Large intestine (tissue), 12 donors: ENCODE data around the gene USP12. TPM values are rescaled to one million over a fixed set of nuclear protein-coding genes. Genes with fewer than 3 reads are reported as not detected.
"Not testable (repeated sequence)": the region's sequence is repeated elsewhere in the genome, so short reads cannot be mapped to it uniquely, and the experiment has no call there.

Experiments used
- DNase-seq, 2 donors: peaks; one replicate each; pipeline versions ENCODE4 v3.0.0 to v3.0.0-alpha.2; 2013
- H3K27ac ChIP-seq: one replicate; pipeline ENCODE4 v1.5.1; 2013; ENCODE audit warnings: low read length
- H3K27me3 ChIP-seq: 2 replicates; pipeline ENCODE4 v1.6.1; 2013; ENCODE audit warnings: low read length; ENCODE audit not compliant: control insufficient read depth, insufficient read depth
- H3K36me3 ChIP-seq: 2 replicates; pipeline ENCODE4 v1.6.1; 2013; ENCODE audit warnings: low read length; ENCODE audit not compliant: control insufficient read depth, insufficient read depth
- H3K4me1 ChIP-seq: one replicate; pipeline ENCODE4 v1.6.1; 2013; ENCODE audit warnings: low read length; ENCODE audit not compliant: control insufficient read depth, insufficient read depth
- H3K4me3 ChIP-seq: one replicate; pipeline ENCODE4 v1.5.1; 2013; ENCODE audit warnings: low read length
- H3K9me3 ChIP-seq: one replicate; pipeline ENCODE4 v1.6.1; 2013; ENCODE audit warnings: mild to moderate bottlenecking, low read depth, low read length, moderate library complexity; ENCODE audit not compliant: control insufficient read depth
- WGBS: methylation state at CpG from one replicate; pipeline ENCODE4 v1.1.5; 2013; ENCODE audit warnings: low lambda C conversion rate; ENCODE audit not compliant: insufficient coverage; 5-methylcytosine and 5-hydroxymethylcytosine counted together
- long read RNA-seq, 11 donors: transcript quantifications; one replicate each; lab custom pipeline, GENCODE V29; 2026
- polyA plus RNA-seq: library from polyadenylated mRNA; unstranded; fragments of 120-200 nt; gene quantifications from one replicate; pipeline ENCODE4 v1.2.1, GENCODE V29; 2013

USP12 gene, protein sequence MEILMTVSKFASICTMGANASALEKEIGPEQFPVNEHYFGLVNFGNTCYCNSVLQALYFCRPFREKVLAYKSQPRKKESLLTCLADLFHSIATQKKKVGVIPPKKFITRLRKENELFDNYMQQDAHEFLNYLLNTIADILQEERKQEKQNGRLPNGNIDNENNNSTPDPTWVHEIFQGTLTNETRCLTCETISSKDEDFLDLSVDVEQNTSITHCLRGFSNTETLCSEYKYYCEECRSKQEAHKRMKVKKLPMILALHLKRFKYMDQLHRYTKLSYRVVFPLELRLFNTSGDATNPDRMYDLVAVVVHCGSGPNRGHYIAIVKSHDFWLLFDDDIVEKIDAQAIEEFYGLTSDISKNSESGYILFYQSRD
- polyA plus RNA-seq: 52.7 TPM
- long read RNA-seq, donor 1, full-length matches to known transcripts: 2 of 2 reads
- long read RNA-seq, donor 1, partial matches to known transcripts: 0 of 2 reads
- long read RNA-seq, donor 1, other reads (novel, unspliced or antisense): 0 of 2 reads
- long read RNA-seq, donor 2, full-length matches to known transcripts: 8 of 8 reads
- long read RNA-seq, donor 2, partial matches to known transcripts: 0 of 8 reads
- long read RNA-seq, donor 2, other reads (novel, unspliced or antisense): 0 of 8 reads
- long read RNA-seq, donor 3: 0 reads
- long read RNA-seq, donor 4, full-length matches to known transcripts: 3 of 3 reads
- long read RNA-seq, donor 4, partial matches to known transcripts: 0 of 3 reads
- long read RNA-seq, donor 4, other reads (novel, unspliced or antisense): 0 of 3 reads
- long read RNA-seq, donor 5, full-length matches to known transcripts: 6 of 6 reads
- long read RNA-seq, donor 5, partial matches to known transcripts: 0 of 6 reads
- long read RNA-seq, donor 5, other reads (novel, unspliced or antisense): 0 of 6 reads
- long read RNA-seq, donor 6, full-length matches to known transcripts: 13 of 13 reads
- long read RNA-seq, donor 6, partial matches to known transcripts: 0 of 13 reads
- long read RNA-seq, donor 6, other reads (novel, unspliced or antisense): 0 of 13 reads
- long read RNA-seq, donor 7, full-length matches to known transcripts: 2 of 12 reads
- long read RNA-seq, donor 7, partial matches to known transcripts: 10 of 12 reads
- long read RNA-seq, donor 7, other reads (novel, unspliced or antisense): 0 of 12 reads
- long read RNA-seq, donor 8, full-length matches to known transcripts: 16 of 21 reads
- long read RNA-seq, donor 8, partial matches to known transcripts: 5 of 21 reads
- long read RNA-seq, donor 8, other reads (novel, unspliced or antisense): 0 of 21 reads
- long read RNA-seq, donor 9, full-length matches to known transcripts: 7 of 7 reads
- long read RNA-seq, donor 9, partial matches to known transcripts: 0 of 7 reads
- long read RNA-seq, donor 9, other reads (novel, unspliced or antisense): 0 of 7 reads
- long read RNA-seq, donor 10, full-length matches to known transcripts: 11 of 11 reads
- long read RNA-seq, donor 10, partial matches to known transcripts: 0 of 11 reads
- long read RNA-seq, donor 10, other reads (novel, unspliced or antisense): 0 of 11 reads
- long read RNA-seq, donor 11, full-length matches to known transcripts: 8 of 8 reads
- long read RNA-seq, donor 11, partial matches to known transcripts: 0 of 8 reads
- long read RNA-seq, donor 11, other reads (novel, unspliced or antisense): 0 of 8 reads

- Histone ChIP-seq H3K27me3 (no peaks in the 10 kb centered on the region), H3K27ac (peak within 1 kb of the TSS; percentile 90), H3K9me3 (no peaks in the 10 kb centered on the region), H3K36me3 (no peaks in the 10 kb centered on the region), H3K4me3 (peak within 1 kb of the TSS; percentile 80), H3K4me1 (peaks cover 15% of the 10 kb centered on the region)
- peak in 1 of 2 donors; percentile 55 for DNase-seq
- no CpG with 5 or more reads among the region's 88 CpGs for WGBS
Measured at GRCh38 chr13:27171244-27171826, at the start of gene USP12. USP12 (minus strand) TSS chr13:27171811; CDS start chr13:27171639, 172 bp downstream.

DNA sequence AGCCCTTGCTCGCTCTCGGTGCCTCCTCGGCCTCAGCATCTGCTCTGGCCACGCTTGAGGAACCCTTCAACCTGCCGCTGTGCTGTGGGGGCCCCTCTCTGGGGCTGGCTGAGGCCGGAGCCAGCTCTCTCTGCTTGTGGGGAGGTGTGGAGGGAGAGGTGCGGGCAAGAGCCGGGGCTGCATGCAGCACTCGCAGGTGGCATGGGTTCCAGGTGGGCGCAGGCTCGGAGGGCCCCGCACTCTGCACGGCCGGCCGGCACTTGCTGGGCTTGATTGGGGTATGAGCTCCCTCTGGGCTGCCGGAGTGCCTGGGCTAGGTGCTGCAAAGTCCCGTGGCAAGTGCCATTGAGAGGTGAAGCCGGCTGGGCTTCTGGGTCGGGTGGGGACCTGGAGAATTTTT, 48.0 kb upstream of the USP12 start:
- WGBS: no CpG with 5 or more reads among the region's 19 CpGs
- no peak for DNase-seq
- no peaks in the 10 kb centered on the region for H3K27me3 ChIP-seq
- H3K27ac ChIP-seq: no peak overlapping the region
- H3K4me1 ChIP-seq: no peaks in the 10 kb centered on the region
- H3K9me3 ChIP-seq: peaks cover 4% of the 10 kb centered on the region
- no peak overlapping the region for H3K4me3 ChIP-seq
- no peaks in the 10 kb centered on the region for H3K36me3 ChIP-seq

- not testable (repeated sequence) for H3K27ac ChIP-seq, H3K4me3 ChIP-seq, H3K4me1 ChIP-seq, H3K27me3 ChIP-seq, DNase-seq, H3K9me3 ChIP-seq, H3K36me3 ChIP-seq
- no CpG with 5 or more reads among the region's 1 CpG for WGBS
Measured at GRCh38 chr13:27218861-27219260, 47.2 kb upstream of the USP12 start.

DNA sequence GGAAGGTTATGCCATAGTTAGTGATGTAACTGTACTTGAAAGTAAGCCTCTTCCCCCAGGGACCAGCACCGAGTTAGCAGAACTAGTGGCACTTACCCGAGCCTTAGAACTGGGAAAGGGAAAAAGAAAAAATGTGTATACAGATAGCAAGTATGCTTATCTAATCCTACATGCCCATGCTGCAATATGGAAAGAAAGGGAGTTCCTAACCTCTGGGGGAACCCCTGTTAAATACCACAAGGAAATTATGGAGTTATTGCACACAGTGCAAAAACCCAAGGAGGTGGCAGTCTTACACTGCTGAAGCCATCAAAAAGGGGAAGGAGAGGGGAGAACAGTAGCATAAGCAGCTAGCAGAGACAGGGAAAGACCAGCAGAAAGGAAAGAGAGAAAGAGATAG, 46.2 kb upstream of the USP12 start:
- not testable (repeated sequence) for H3K36me3 ChIP-seq, H3K27me3 ChIP-seq, H3K27ac ChIP-seq, DNase-seq, H3K4me3 ChIP-seq, H3K9me3 ChIP-seq, H3K4me1 ChIP-seq
- no CpG with 5 or more reads among the region's 2 CpGs for WGBS

DNA sequence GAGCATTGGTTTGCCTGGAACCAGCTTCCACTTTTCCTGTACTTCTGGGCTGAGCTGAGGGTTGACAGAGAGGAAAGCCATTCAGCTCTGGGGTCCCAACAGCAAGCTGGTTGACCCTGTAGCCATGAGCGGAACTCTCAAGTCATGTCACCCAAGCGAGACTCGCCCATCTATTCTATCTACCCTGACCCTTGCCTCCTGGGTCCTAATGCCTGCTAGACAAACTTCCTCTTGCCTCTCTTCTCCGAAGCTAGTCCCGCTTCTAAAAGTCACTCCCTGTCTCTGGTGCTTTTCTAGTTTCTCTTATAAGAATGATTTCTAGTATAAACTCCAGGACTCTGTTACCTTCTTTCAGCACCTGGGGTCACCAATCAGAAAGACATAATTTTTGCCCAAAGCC, 41.8 kb upstream of the USP12 start:
- not testable (repeated sequence) for H3K4me1 ChIP-seq, H3K27ac ChIP-seq, H3K36me3 ChIP-seq, H3K27me3 ChIP-seq, DNase-seq, H3K4me3 ChIP-seq, H3K9me3 ChIP-seq
- 100% methylated on average over 1 of the region's 5 CpGs for whole genome bisulfite sequencing

DNA sequence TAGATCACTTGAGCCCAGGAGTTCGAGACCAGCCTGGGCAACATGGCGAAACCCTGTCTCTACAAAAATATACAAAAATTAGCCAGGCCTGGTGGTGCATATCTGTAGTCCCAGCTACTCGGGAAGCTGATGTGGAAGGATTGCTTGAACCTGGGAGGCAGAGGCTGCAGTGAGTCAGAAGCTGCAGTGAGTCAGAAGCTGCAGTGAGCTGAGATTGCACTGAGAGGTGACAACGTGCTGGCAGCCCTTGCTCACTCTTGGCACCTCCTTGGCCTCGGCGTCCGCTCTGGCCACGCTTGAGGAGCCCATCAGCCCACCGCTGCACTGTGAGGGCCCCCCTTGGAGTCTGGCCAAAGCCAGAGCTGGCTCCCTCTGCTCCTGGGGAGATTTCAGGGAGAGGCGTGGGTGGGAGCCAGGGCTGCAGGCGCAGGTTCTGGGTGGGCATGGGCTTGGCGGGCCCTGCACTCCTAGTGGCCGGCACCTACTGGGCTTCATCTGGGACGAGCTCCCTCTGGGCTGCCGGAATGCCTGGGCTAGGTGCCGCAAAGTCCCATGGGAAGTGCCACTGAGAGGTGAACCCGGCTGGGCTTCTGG, 40.3 kb upstream of the USP12 start:
- H3K36me3 ChIP-seq: no peaks in the 10 kb centered on the region
- no peaks in the 10 kb centered on the region for H3K27me3 ChIP-seq
- no peaks in the 10 kb centered on the region for H3K4me1 ChIP-seq
- WGBS: no CpG with 5 or more reads among the region's 17 CpGs
- H3K27ac ChIP-seq: no peak overlapping the region
- H3K4me3 ChIP-seq: no peak overlapping the region
- peaks cover 6% of the 10 kb centered on the region for H3K9me3 ChIP-seq
- no peak for DNase-seq

DNA sequence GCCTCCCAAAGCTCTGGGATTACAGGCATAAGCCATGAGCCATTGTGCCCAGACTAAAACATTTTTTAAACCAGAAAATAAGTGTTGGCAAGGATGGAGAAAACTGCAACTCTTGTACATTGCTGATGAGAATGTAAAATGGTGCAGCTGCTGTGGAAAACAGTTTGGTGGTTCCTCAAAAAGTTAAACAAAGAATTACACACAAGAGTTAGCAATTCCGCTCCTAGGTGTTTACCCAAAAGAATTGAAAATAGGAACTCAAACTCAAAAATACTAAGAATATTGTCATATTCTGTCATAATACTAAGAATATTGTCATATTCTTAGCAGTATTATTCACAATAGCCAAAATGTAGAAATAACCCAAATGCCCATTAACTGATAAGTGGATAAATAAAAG, 39.7 kb upstream of the USP12 start:
- no peak overlapping the region for H3K27ac ChIP-seq
- WGBS: 100% methylated on average over 1 of the region's 1 CpG
- H3K36me3 ChIP-seq: no peaks in the 10 kb centered on the region
- no peak overlapping the region for H3K4me3 ChIP-seq
- no peaks in the 10 kb centered on the region for H3K4me1 ChIP-seq
- DNase-seq: no peak
- H3K27me3 ChIP-seq: no peaks in the 10 kb centered on the region
- H3K9me3 ChIP-seq: peaks cover 6% of the 10 kb centered on the region

DNA sequence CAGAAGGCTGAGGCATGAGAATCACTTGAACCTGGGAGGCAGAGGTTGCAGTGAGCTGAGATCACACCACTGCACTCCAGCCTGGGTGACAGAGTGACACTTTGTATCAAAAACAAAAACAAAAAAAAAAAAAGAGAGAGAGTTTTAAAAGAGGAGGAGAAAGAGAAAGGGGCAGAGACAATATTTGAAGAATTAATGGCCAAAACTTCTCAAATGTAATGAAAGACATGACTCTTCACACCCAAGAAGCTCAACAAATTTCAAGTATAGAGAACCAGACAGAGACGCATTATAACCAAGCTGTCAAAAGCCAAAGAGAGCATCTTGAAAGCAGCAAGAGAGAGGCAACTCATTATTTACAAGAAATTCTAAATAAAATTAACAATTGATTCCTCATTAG, 36.9 kb upstream of the USP12 start:
- no peak overlapping the region for H3K4me3 ChIP-seq
- DNase-seq: no peak
- peaks cover 6% of the 10 kb centered on the region for H3K9me3 ChIP-seq
- H3K27ac ChIP-seq: no peak overlapping the region
- H3K36me3 ChIP-seq: no peaks in the 10 kb centered on the region
- no peaks in the 10 kb centered on the region for H3K27me3 ChIP-seq
- H3K4me1 ChIP-seq: no peaks in the 10 kb centered on the region
- WGBS: 100% methylated on average over 1 of the region's 1 CpG

DNA sequence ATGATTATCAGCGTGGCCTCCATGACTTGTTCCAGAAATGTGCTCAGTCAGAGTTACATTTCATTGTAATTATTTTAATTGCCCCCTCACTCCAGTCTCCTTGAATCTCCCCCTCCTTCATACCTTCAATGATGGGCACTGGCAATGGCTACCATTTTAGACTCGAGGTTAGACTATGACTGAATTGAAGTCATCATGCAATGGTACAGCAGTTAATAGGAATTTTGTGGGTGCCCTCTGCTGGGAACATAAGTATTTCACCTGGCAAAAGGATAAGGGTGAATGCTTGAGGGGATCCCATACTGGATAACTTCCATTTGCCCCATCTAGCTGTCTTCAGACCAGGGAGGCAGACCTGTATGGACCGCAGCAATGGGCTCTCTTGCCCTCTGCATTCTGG, 32.2 kb upstream of the USP12 start:
- no CpG with 5 or more reads among the region's 3 CpGs for WGBS
- DNase-seq: no peak

More for the DNA sequence above, 32.2 kb upstream of the USP12 start:
- Histone ChIP-seq H3K36me3 (no peaks in the 10 kb centered on the region), H3K9me3 (no peaks in the 10 kb centered on the region), H3K27ac (no peak overlapping the region), H3K27me3 (no peaks in the 10 kb centered on the region), H3K4me3 (no peak overlapping the region), H3K4me1 (peaks cover 23% of the 10 kb centered on the region)
